HCT116 (cell line): ENCODE measurements around the gene IL17B. TPM values are rescaled to one million over a fixed set of nuclear protein-coding genes. Genes with fewer than 3 reads are reported as not detected.

Experiments
- ATAC-seq: fragments of 200-7000 bp; cut with Tn5 transposase; 2 replicates; pipeline ENCODE4 v1.9.1; 2020; ENCODE audit warnings: mild to moderate bottlenecking, moderate library complexity
- BruUV-seq: library from RNA; stranded (reverse); fragments of 400-500 nt; replicated peaks from 2 replicates; lab custom pipeline; 2021; lab: Mats Ljungman, UMichigan
- CTCF ChIA-PET: fragments of 300-600 bp; sonication (Branson Sonifier 250); formaldehyde crosslinking; loops from one replicate; lab custom pipeline; 2021; ENCODE audit warnings: antibody characterized with exemption; lab: Charles Lee
- POLR2A ChIA-PET: fragments of 300-600, 350-600 bp; sonication (Branson Sonifier 250); formaldehyde crosslinking; loops from one replicate; lab custom pipeline; 2021; ENCODE audit warnings: antibody characterized with exemption; lab: Charles Lee
- RAD21 ChIA-PET, 2 experiments: fragments of 300-600 bp; sonication (Branson Sonifier 250); formaldehyde crosslinking; loops; one replicate each; lab custom pipeline; 2023; ENCODE audit warnings: low total read pairs in 2 of 2; ENCODE audit not compliant: uncharacterized antibody in 2 of 2, unreplicated experiment in 2 of 2, low non-redundant PET in 1 of 2; lab: Charles Lee
- DNase-seq: peaks from one replicate; pipeline ENCODE4 v3.0.0-alpha.2; 2010; ENCODE audit warnings: low read depth, low spot score
- H2AFZ ChIP-seq: fragments of 200-600 bp; shearing (Covaris generic), sonication (generic); 2 replicates; pipeline ENCODE4 v1.6.1; 2017; ENCODE audit warnings: low read depth, mixed run types, mixed read lengths, antibody characterized with exemption, low read length; ENCODE audit not compliant: poor library complexity, severe bottlenecking
- H3K27ac ChIP-seq: 2 replicates; pipeline ENCODE4 v1.5.1; 2012; ENCODE audit warnings: low read depth, low read length
- H3K27me3 ChIP-seq: fragments of 200-600 bp; sonication (generic); 2 replicates; pipeline ENCODE4 v1.6.1; 2016; ENCODE audit warnings: mixed run types, low read length, mixed read lengths; ENCODE audit not compliant: insufficient read depth
- H3K36me3 ChIP-seq, 2 experiments: fragments of 200-500 bp in 1 of 2; fragments of 200-600 bp in 1 of 2; sonication (Bioruptor generic) in 1 of 2; sonication (generic) in 1 of 2; 2 replicates each; pipeline versions ENCODE4 v1.5.1 to v1.6.1; 2014 to 2016; ENCODE audit warnings: low read length in 2 of 2, inconsistent platforms in 1 of 2, mixed read lengths in 1 of 2, mixed run types in 1 of 2; ENCODE audit not compliant: insufficient read depth in 2 of 2, control insufficient read depth in 1 of 2
- H3K4me1 ChIP-seq, 2 experiments: fragments of 200-600 bp in 1 of 2; sonication (generic) in 1 of 2; 2 replicates each; pipeline versions ENCODE4 v1.5.1 to v1.6.1; 2012 to 2017; ENCODE audit warnings: low read length in 2 of 2, inconsistent platforms in 1 of 2, mild to moderate bottlenecking in 1 of 2, mixed read lengths in 1 of 2, mixed run types in 1 of 2, moderate library complexity in 1 of 2; ENCODE audit not compliant: insufficient read depth in 2 of 2, control insufficient read depth in 1 of 2
- H3K4me2 ChIP-seq: fragments of 200-600 bp; sonication (generic); 2 replicates; pipeline ENCODE4 v1.6.1; 2017; ENCODE audit warnings: mixed run types, low read length, mixed read lengths
- H3K4me3 ChIP-seq, 2 experiments: fragments of 200-600 bp in 1 of 2; sonication (generic) in 1 of 2; replicated peaks in 1 of 2; 2 replicates each; pipeline ENCODE4 v1.5.1; 2011 to 2016; ENCODE audit warnings: low read length in 2 of 2, control low read depth in 1 of 2, low read depth in 1 of 2, mild to moderate bottlenecking in 1 of 2, mixed read lengths in 1 of 2, mixed run types in 1 of 2
- H3K79me2 ChIP-seq: fragments of 200-600 bp; sonication (generic); 2 replicates; pipeline ENCODE4 v1.6.1; 2017; ENCODE audit warnings: mild to moderate bottlenecking, mixed run types, low read length, moderate library complexity, mixed read lengths; ENCODE audit not compliant: insufficient read depth
- H3K9ac ChIP-seq: fragments of 200-600 bp; sonication (generic); 2 replicates; pipeline ENCODE4 v1.6.1; 2016; ENCODE audit warnings: low read length, mixed read lengths
- H3K9me2 ChIP-seq: fragments of 200-600 bp; sonication (generic), shearing (Covaris generic); 2 replicates; pipeline ENCODE4 v1.6.1; 2017; ENCODE audit warnings: mixed run types, mild to moderate bottlenecking, moderate library complexity; ENCODE audit not compliant: insufficient read depth
- H3K9me3 ChIP-seq, 2 experiments: fragments of 200-500 bp in 1 of 2; fragments of 200-600 bp in 1 of 2; sonication (Bioruptor generic) in 1 of 2; sonication (generic) in 1 of 2; 2 replicates each; pipeline ENCODE4 v1.6.1; 2014 to 2017; ENCODE audit warnings: low read length in 2 of 2, mixed read lengths in 2 of 2, inconsistent platforms in 1 of 2, low read depth in 1 of 2, mild to moderate bottlenecking in 1 of 2, mixed run types in 1 of 2, moderate library complexity in 1 of 2; ENCODE audit not compliant: control insufficient read depth in 1 of 2, insufficient read depth in 1 of 2
- H4K20me1 ChIP-seq: fragments of 200-600 bp; sonication (generic), shearing (Covaris generic); 2 replicates; pipeline ENCODE4 v1.6.1; 2017; ENCODE audit warnings: mixed run types, mild to moderate bottlenecking, moderate library complexity; ENCODE audit not compliant: insufficient read depth
- ELF1 ChIP-seq: IDR thresholded peaks from 2 replicates; pipeline ENCODE4 v1.6.1; 2012; ENCODE audit warnings: low read depth, borderline replicate concordance
- MAX ChIP-seq: IDR thresholded peaks from 2 replicates; pipeline ENCODE4 v1.6.1; 2012
- POLR2A ChIP-seq: IDR thresholded peaks from 2 replicates; pipeline ENCODE4 v1.7.0; 2011; ENCODE audit warnings: borderline replicate concordance; ENCODE audit not compliant: insufficient read depth, insufficient read length; ENCODE audit errors: extremely low read depth
- POLR2AphosphoS5 ChIP-seq: IDR thresholded peaks from 2 replicates; pipeline ENCODE4 v1.6.1; 2011; ENCODE audit warnings: mild to moderate bottlenecking, low read depth, low read length, moderate library complexity
- SP1 ChIP-seq: IDR thresholded peaks from 2 replicates; pipeline ENCODE4 v1.6.1; 2012; ENCODE audit warnings: low read depth
- TCF7L2 ChIP-seq: IDR thresholded peaks from 2 replicates; pipeline ENCODE4 v1.7.0; 2011; ENCODE audit warnings: borderline replicate concordance, inconsistent platforms; ENCODE audit not compliant: insufficient read depth, insufficient read length; ENCODE audit errors: extremely low read depth
- ZFX ChIP-seq: fragments of 450-650 bp; IDR thresholded peaks from 2 replicates; pipeline ENCODE4 v1.6.1; 2017
- ZNF274 ChIP-seq: fragments of 200-500 bp; sonication (Bioruptor generic); IDR thresholded peaks from 2 replicates; pipeline ENCODE4 v1.6.1; 2014; ENCODE audit warnings: mild to moderate bottlenecking, low read depth, low read length, inconsistent platforms
- intact Hi-C: fragments of 100-400 bp; cut with micrococcal nuclease; formaldehyde crosslinking; loops from 2 replicates; pipeline ENCODE4 v1.10.0; 2022
- total RNA-seq: library from RNA; stranded (reverse); gene quantifications from one replicate; pipeline ENCODE4 v1.2.1, GENCODE V29; 2021; ENCODE audit not compliant: unreplicated experiment

The IL17B gene
- total RNA-seq, 1 experiment from 2014 or later, result 0.81 TPM

- Histone ChIP-seq H3K4me2 (peak overlapping the region; percentile 88), H2AFZ (no peak overlapping the region), H3K9ac (peak overlapping the region; percentile 79), H3K9me2 (no peaks in the 10 kb centered on the region), H3K27ac (peak overlapping the region; percentile 63), H3K4me3 (peak overlapping the region; percentile 89 to 90), H4K20me1 (no peaks in the 10 kb centered on the region; the same call in 1 of the 2 replicates), H3K9me3 (no peaks in the 10 kb centered on the region), H3K4me1 (peaks cover 7 to 18% of the 10 kb centered on the region in 2 experiments; a peak in 3 of 4 replicates), H3K79me2 (peaks cover 5% of the 10 kb centered on the region; the same call in 1 of the 2 replicates), H3K36me3 (peaks cover 4 to 6% of the 10 kb centered on the region in 2 experiments), H3K27me3 (no peaks in the 10 kb centered on the region)
- ChIA-PET CTCF (interaction anchor here (0.9 to 4.2 kb wide), 10 partner anchors 9 to 260 kb away, joined by 3 to 38 read pairs (median 4); partner anchors contain the start of gene GRPEL2), RAD21 (interaction anchor here (0.5 to 1.4 kb wide), 4 partner anchors 9 to 215 kb away, joined by 3 to 4 read pairs (median 3); no protein-coding TSS in a partner anchor), POLR2A (interaction anchor here (0.6 to 1.8 kb wide), 6 partner anchors 9 to 203 kb away, joined by 3 to 18 read pairs (median 3); partner anchors contain the start of gene GRPEL2)
- DNase-seq (no peak), ATAC-seq (peak; percentile 23)
- TF ChIP-seq POLR2AphosphoS5, result no peak
- TF ChIP-seq POLR2A, result peak; percentile 4
- BruUV-seq, result no TSS peak
- intact Hi-C loops, result no loop called here
Measured at GRCh38 chr5:149358294-149358651, 20.8 kb downstream of the IL17B start.

GRCh38 chr5:149357370-149358293 lies 21.5 kb downstream of the IL17B start, which contains the start of gene PCYOX1L:
PCYOX1L (plus strand) TSS chr5:149358046; CDS start chr5:149358069, 23 bp downstream.
- peak within 1 kb of the TSS; percentile 63 for H3K27ac ChIP-seq

More at GRCh38 chr5:149357370-149358293, 21.5 kb downstream of the IL17B start, which contains the start of gene PCYOX1L:
- BruUV-seq, result no TSS peak
- POLR2A ChIA-PET, result interaction anchor here (0.6 to 1.8 kb wide), 6 partner anchors 8 to 203 kb away, joined by 3 to 18 read pairs (median 3); partner anchors contain the start of gene GRPEL2
- H3K79me2 ChIP-seq, result peaks cover 12% of the 10 kb centered on the region
- H3K4me2 ChIP-seq, result peak within 1 kb of the TSS; percentile 88
- peaks cover 4% of the 10 kb centered on the region; the same call in 1 of the 2 replicates for H4K20me1 ChIP-seq
- peak within 1 kb of the TSS; percentile 77 for H2AFZ ChIP-seq
- peaks cover 7 to 18% of the 10 kb centered on the region in 2 experiments; a peak in 3 of 4 replicates for H3K4me1 ChIP-seq
- CTCF ChIA-PET, result interaction anchor here (0.6 to 4.2 kb wide), 11 partner anchors 10 to 261 kb away, joined by 3 to 38 read pairs (median 4); partner anchors contain the start of gene GRPEL2
- peaks cover 11 to 12% of the 10 kb centered on the region in 2 experiments for H3K36me3 ChIP-seq
- H3K4me3 ChIP-seq, result peak within 1 kb of the TSS; percentile 89 to 90
- H3K9me2 ChIP-seq, result no peaks in the 10 kb centered on the region
- RAD21 ChIA-PET, result interaction anchor here (0.5 to 1.4 kb wide), 4 partner anchors 10 to 613 kb away, joined by 3 to 4 read pairs (median 3); no protein-coding TSS in a partner anchor
- no peaks in the 10 kb centered on the region for H3K27me3 ChIP-seq
- H3K9ac ChIP-seq, result peak within 1 kb of the TSS; percentile 79
- peak; percentile 98 for ATAC-seq
- H3K9me3 ChIP-seq, result no peaks in the 10 kb centered on the region
- intact Hi-C loops, result loop anchor here (1.0 kb wide), 1 partner anchor 12 kb away; the partner anchor contains the start of gene GRPEL2
- no peak for TF ChIP-seq TCF7L2
- TF ChIP-seq ZNF274, result no peak
- peak; percentile 96 for TF ChIP-seq SP1
- peak; percentile 79 for TF ChIP-seq MAX
- TF ChIP-seq POLR2AphosphoS5, result peak; percentile 90
- TF ChIP-seq ZFX, result peak; percentile 27; the same call in 1 of the 2 replicates
- TF ChIP-seq POLR2A, result peak; percentile 44
- no peak for TF ChIP-seq ELF1
- peak; percentile 90 for DNase-seq
